Endothelial cell of umbilical vein (primary cell): Measurements from ENCODE around the gene AVPR2. TPM values are rescaled to one million over a fixed set of nuclear protein-coding genes. Genes with fewer than 3 reads are reported as not detected.

Experiments used
- BruUV-seq: library from RNA; stranded (reverse); fragments of 400-500 nt; replicated peaks from 2 replicates; lab custom pipeline; 2021; lab: Mats Ljungman, UMichigan
- CTCF ChIA-PET: fragments of 300-600, 350-600 bp; sonication (Branson Sonifier 250); formaldehyde crosslinking; loops from one replicate; lab custom pipeline; 2021; ENCODE audit warnings: antibody characterized with exemption, inconsistent platforms; lab: Charles Lee
- POLR2A ChIA-PET: fragments of 300-600, 350-600 bp; sonication (Branson Sonifier 250); formaldehyde crosslinking; loops from one replicate; lab custom pipeline; 2021; ENCODE audit warnings: antibody characterized with exemption, inconsistent platforms; lab: Charles Lee
- DNase-seq: peaks from one replicate; pipeline ENCODE4 v3.0.0-alpha.2; 2011; ENCODE audit warnings: low read depth, low spot score
- FAIRE-seq: peaks from 2 replicates; lab custom pipeline; 2011; peaks lifted over from hg19 to GRCh38; lab: Jason Lieb, UNC
- H2AFZ ChIP-seq: 2 replicates; pipeline ENCODE4 v1.6.0; 2012; ENCODE audit warnings: low read depth, low read length, control low read depth, inconsistent platforms
- H3K27ac ChIP-seq: 2 replicates; pipeline ENCODE4 v1.5.1; 2011; ENCODE audit warnings: low read depth, mild to moderate bottlenecking, control low read depth, low read length, moderate library complexity; ENCODE audit not compliant: insufficient read depth
- H3K27me3 ChIP-seq, 2 experiments: 2 replicates each; pipeline versions ENCODE4 v1.6.0 to v1.6.1; 2011; ENCODE audit warnings: low read length in 2 of 2, mixed read lengths in 1 of 2; ENCODE audit not compliant: control insufficient read depth in 2 of 2, insufficient read depth in 2 of 2
- H3K36me3 ChIP-seq, 2 experiments: 2 replicates in 1 of 2; 3 replicates in 1 of 2; pipeline ENCODE4 v1.5.1; 2011; ENCODE audit warnings: low read length in 2 of 2, mild to moderate bottlenecking in 1 of 2, moderate library complexity in 1 of 2; ENCODE audit not compliant: control insufficient read depth in 2 of 2, insufficient read depth in 2 of 2; ENCODE audit errors: extremely low read depth in 1 of 2
- H3K4me1 ChIP-seq: 3 replicates; pipeline ENCODE4 v1.5.1; 2011; ENCODE audit warnings: mild to moderate bottlenecking, low read length; ENCODE audit not compliant: control insufficient read depth, insufficient read depth; ENCODE audit errors: extremely low read depth
- H3K4me2 ChIP-seq: 2 replicates; pipeline ENCODE4 v1.6.1; 2011; ENCODE audit warnings: low read length, control low read depth, mixed read lengths; ENCODE audit not compliant: insufficient read depth
- H3K4me3 ChIP-seq, 3 experiments: fragments of 200-600 bp in 1 of 3; sonication (generic), shearing (Covaris generic) in 1 of 3; replicated peaks in 1 of 3; 2 replicates each; pipeline ENCODE4 v1.5.1; 2011 to 2016; ENCODE audit warnings: control low read depth in 3 of 3, low read length in 3 of 3, mild to moderate bottlenecking in 2 of 3, inconsistent platforms in 1 of 3, low read depth in 1 of 3, moderate library complexity in 1 of 3; ENCODE audit not compliant: insufficient read depth in 1 of 3
- H3K79me2 ChIP-seq: 2 replicates; pipeline ENCODE4 v1.6.0; 2012; ENCODE audit warnings: low read length, inconsistent platforms; ENCODE audit not compliant: control insufficient read depth, insufficient read depth
- H3K9ac ChIP-seq: replicated peaks from 2 replicates; pipeline ENCODE3; 2011; ENCODE audit warnings: low read length, control low read depth; ENCODE audit not compliant: insufficient read depth; ENCODE audit errors: extremely low read depth
- H3K9me1 ChIP-seq: replicated peaks from 3 replicates; pipeline ENCODE4 v1.6.0; 2011; ENCODE audit warnings: mild to moderate bottlenecking, low read length; ENCODE audit not compliant: control insufficient read depth, insufficient read depth; ENCODE audit errors: extremely low read depth
- H3K9me3 ChIP-seq: replicated peaks from 2 replicates; pipeline ENCODE4 v1.5.1; 2012; ENCODE audit warnings: low read length, inconsistent platforms; ENCODE audit not compliant: control insufficient read depth, insufficient read depth
- H4K20me1 ChIP-seq: replicated peaks from 2 replicates; pipeline ENCODE3; 2011; ENCODE audit warnings: mild to moderate bottlenecking, low read length; ENCODE audit not compliant: control insufficient read depth, insufficient read depth; ENCODE audit errors: extremely low read depth
- EZH2 ChIP-seq: IDR thresholded peaks from 2 replicates; pipeline ENCODE4 v1.6.1; 2012; ENCODE audit warnings: borderline replicate concordance, low read depth, mild to moderate bottlenecking, moderate library complexity, low read length, inconsistent platforms; ENCODE audit not compliant: severe bottlenecking
- FOS ChIP-seq: IDR thresholded peaks from 2 replicates; pipeline ENCODE4 v1.6.1; 2011; ENCODE audit warnings: mild to moderate bottlenecking, low read length, moderate library complexity, borderline replicate concordance; ENCODE audit not compliant: insufficient read depth
- GATA2 ChIP-seq: IDR thresholded peaks from 2 replicates; pipeline ENCODE4 v1.7.0; 2011; ENCODE audit warnings: low read depth, mild to moderate bottlenecking, moderate library complexity, mixed read lengths, low read length; ENCODE audit not compliant: insufficient read length, insufficient read depth
- JUN ChIP-seq: IDR thresholded peaks from 2 replicates; pipeline ENCODE4 v1.6.1; 2011; ENCODE audit warnings: borderline replicate concordance, low read depth; ENCODE audit not compliant: insufficient read length, insufficient read depth
- MAX ChIP-seq: IDR thresholded peaks from 2 replicates; pipeline ENCODE4 v1.6.1; 2011; ENCODE audit not compliant: insufficient read depth, insufficient read length
- MYC ChIP-seq: IDR thresholded peaks from one replicate; pipeline ENCODE4 v1.6.1; 2011; ENCODE audit warnings: mild to moderate bottlenecking, low read depth, low read length
- POLR2A ChIP-seq: IDR thresholded peaks from 2 replicates; pipeline ENCODE4 v1.6.1; 2012; ENCODE audit warnings: low read depth, mild to moderate bottlenecking, control low read depth, low read length
- POLR2AphosphoS5 ChIP-seq: IDR thresholded peaks from 2 replicates; pipeline ENCODE4 v1.6.1; 2012; ENCODE audit warnings: low read depth, mild to moderate bottlenecking, control low read depth, low read length, moderate library complexity; ENCODE audit not compliant: insufficient read depth
- dilution Hi-C: fragments of 300-500 bp; cut with MboI; formaldehyde crosslinking; loops from one replicate; pipeline ENCODE4 v1.15.0; 2019; ENCODE audit warnings: low sequenced_read_pairs; ENCODE audit not compliant: extremely low pct_ligation_motif_present
- intact Hi-C: fragments of 100-400 bp; cut with micrococcal nuclease; formaldehyde crosslinking; loops from one replicate; pipeline ENCODE4 v1.10.0; 2022
- polyA plus RNA-seq, 4 experiments: library from polyadenylated mRNA; depleted of rRNA in 3 of 4; stranded (reverse) in 3 of 4; unstranded in 1 of 4; fragments of >200 nt; gene quantifications; 2 replicates each; pipeline versions ENCODE4 v1.2.1 to v1.2.3, GENCODE V29; 2011 to 2012; ENCODE audit warnings: missing spikeins in 1 of 4
- total RNA-seq: library from RNA; stranded (reverse); gene quantifications from 2 replicates; pipeline ENCODE4 v1.2.3, GENCODE V29; 2021

The AVPR2 gene
- total and polyA plus RNA-seq, 2 donors (not counting 3 experiments of a cell fraction or from before 2014, with no cell fraction given): not detected

- H3K9me3 ChIP-seq: no peaks in the 10 kb centered on the region
- H3K9me1 ChIP-seq: no peaks in the 10 kb centered on the region
- no peak for TF ChIP-seq EZH2
- no peak for TF ChIP-seq JUN
- TF ChIP-seq POLR2A: no peak
- TF ChIP-seq MAX: no peak
- no peak for TF ChIP-seq POLR2AphosphoS5
- TF ChIP-seq GATA2: no peak
- TF ChIP-seq FOS: no peak
- TF ChIP-seq MYC: no peak
- H3K9ac ChIP-seq: no peak overlapping the region
- ChIA-PET POLR2A (no interaction called here), CTCF (no interaction called here)
- H3K4me3 ChIP-seq: no peak overlapping the region
- no peaks in the 10 kb centered on the region for H3K4me1 ChIP-seq
- no peak overlapping the region for H3K27ac ChIP-seq
- dilution Hi-C loops (no loop called here), intact Hi-C loops (loop anchor here (10.0 kb wide), 1 partner anchor 84 kb away; the partner anchor contains the start of genes IDH3G and SSR4)
- peaks cover 11 to 12% of the 10 kb centered on the region in 2 experiments for H3K27me3 ChIP-seq
- BruUV-seq: no TSS peak
- H3K79me2 ChIP-seq: no peaks in the 10 kb centered on the region
- H2AFZ ChIP-seq: no peak overlapping the region
- FAIRE-seq: no peak
- DNase-seq: no peak
- no peaks in the 10 kb centered on the region for H4K20me1 ChIP-seq
- H3K4me2 ChIP-seq: no peak overlapping the region
- H3K36me3 ChIP-seq: no peaks in the 10 kb centered on the region
These were observed 25.4 kb upstream of the AVPR2 start for GRCh38 chrX:153878969-153879653.
